HG03280 (cell line): ENCODE results near the gene PTPRG.

ENCODE experiments used
- ATAC-seq: cut with Tn5 transposase; IDR thresholded peaks from one replicate; pipeline ENCODE4 v1.9.1; 2021; ENCODE audit warnings: mild to moderate bottlenecking, moderate library complexity; ENCODE audit not compliant: unreplicated experiment

Gene PTPRG

DNA sequence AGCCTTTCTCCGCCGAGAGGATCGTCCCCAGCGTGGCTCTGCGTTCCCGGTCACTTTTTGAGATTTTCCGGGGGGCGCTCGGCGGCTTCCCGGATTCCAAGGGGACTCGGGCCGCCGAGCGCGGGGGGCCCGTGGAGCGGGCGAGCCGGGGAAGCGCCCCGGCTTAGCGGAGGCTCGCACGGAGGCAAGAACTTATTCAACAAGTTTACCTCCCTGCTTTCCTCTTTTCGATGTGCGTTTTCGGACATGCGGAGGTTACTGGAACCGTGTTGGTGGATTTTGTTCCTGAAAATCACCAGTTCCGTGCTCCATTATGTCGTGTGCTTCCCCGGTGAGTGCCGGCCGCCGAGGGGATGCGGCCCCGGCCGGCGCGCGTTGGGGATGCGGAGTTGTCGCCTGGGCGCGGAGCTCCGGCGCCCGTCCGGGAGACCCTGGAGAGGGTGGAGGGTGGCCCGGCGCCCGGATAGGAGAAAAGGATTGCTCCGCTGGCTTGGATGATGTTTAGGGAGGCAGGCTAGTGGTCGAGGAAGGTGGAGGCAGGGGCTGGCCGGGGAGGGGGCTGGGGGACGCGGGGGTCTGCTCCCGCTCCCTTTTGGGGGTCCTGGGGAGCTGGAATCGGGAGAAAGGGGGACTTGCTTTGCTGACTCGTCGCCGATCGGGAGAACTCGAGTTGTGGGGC, 810 bp downstream of the PTPRG start:
- no peak for ATAC-seq

DNA sequence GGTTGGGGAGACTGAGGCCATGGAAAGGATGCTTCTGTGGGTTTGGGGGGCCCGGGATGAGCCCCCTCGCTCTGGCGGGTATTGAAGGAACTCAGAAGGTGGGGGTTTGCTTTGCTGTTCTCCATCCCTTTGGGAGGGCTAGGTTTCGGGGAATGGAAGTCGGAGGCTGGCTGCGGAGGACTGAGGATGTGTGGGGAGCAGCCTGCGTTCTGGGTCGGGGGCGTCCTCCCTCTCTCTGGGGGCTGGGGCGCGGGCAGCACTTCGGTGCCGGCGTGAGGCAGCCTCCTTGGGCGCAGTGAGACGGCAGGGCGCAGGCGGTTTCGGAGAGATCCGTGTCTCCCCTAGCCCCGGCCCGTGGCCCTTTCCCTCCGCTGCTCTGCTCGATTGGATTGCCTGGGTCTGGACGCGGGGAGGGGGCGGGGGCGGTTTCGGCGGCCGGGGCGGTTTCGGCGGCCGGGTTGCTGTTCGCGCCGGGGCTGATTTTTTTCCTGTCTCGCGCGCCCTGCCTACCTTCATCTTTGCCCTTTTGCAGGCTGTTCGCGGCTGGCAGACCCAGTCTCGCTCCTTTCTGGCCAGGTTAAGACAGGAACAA, 1.4 kb downstream of the PTPRG start:
- no peak for ATAC-seq

DNA sequence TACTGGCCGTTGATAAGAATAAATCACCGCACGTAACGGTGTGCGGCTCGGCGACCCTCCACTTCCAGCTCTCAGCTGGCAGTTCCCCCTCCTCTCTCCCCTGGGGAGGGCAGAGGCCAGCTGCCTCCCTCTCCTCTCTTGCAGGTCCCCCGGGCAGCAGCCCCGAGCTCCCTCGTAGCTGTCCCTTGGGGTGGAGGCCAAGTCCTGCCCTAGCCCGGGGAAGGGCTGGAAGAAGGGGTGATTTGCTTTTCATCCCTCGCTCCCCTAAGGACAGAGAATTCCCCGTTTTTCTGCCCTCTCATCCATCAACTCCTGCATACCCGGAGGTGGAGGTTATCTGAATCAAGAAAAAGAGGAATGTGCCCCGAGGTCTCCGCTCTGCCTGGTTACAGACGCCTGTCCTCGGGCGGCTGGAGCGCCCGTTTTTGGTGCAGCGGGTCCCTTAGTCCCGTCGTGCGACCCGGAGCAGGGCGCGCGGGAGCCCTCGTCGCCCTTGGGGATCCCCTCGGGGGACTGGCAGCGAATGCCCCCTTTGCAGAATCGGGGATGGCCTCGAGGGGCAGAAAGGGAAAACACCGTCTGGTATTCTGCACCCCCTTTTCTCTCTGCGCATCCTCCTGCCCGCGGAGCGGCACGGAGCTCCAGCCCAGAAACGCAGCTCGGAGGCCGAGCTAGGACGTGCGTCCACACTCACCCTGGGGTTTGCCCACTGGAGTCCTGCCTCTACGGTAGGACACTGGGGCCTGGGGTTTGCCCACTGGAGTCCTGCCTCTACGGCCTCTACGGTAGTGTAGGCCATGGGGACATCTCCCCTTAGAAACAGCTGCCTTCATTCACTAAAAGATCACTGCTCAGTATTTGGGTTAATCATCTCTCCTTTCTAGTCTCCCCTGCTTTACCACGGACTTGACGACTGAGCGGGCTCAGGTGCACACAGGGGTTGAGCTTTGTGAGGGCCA, 2.2 kb downstream of the PTPRG start:
- ATAC-seq, result no peak

DNA sequence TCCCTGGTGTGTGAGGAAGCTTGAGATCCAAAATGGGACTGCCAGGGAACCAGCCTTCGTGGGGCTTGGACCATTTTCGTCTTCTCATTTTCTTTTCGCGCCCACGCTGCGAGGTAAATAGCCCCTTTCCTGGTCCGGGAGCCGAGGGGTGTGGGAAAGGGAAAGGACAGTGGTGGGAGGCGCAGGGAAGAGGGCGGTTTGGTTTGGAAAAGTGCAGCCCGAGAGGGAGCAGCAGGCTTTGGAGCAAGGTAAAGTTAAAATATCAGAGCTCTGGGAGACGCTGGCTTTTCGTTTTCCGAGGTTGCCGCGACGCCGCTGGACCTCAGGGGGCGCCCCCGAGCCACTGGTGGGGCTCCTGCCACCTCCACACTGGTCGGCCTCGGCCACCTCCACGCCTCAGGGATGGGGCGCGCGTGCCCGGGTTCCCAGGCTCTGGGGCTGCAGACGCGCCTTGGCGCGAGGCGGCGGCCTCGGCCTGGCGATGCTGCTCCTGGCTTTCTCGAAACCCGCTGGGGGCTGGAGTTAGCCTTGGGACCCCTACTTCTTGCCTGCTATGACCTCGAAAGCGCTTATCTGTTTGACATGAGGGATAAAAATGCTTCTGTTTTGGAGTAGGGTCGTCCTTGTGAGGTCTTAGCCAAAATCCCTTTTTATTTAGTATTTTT, 3.2 kb downstream of the PTPRG start:
- ATAC-seq, result no peak

DNA sequence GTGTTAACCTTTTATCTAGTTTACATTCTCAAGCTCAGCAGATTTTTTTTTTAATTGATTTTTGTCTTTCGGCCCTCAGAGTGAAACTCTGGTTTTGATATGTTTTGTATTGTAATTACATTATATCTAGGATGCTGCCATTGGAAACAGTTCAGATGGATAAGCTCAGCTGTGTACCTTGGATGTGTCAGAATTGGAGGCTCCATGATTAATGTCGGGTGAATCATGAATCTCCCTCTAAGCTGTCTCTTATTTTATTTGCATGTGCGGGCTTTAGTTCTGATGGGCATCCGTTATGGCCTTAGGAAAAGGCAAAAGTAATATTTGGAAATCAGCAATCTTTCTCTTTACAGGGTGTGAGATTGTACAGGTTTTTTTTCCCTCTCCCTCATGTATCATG, 4.2 kb downstream of the PTPRG start:
- ATAC-seq, result no peak

DNA sequence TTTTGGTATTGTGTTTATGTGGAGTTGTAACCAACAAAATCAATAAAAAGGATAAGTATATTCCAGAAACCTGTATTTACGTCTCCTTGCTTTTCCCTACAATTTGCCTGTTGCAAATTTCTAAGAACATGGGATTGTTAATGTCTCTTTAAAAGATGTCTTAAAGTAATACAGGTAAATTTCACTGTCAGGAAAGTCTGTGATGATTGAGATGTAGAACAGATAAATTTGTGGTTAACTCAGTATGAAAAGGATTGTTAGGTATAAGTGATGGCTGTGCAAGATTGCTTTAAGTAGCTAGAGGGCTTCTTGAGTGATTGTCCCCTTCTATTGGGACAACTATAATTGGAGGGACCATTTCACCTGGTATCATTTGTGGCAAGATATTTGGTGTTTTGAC, 6.8 kb downstream of the PTPRG start:
- no peak for ATAC-seq

DNA sequence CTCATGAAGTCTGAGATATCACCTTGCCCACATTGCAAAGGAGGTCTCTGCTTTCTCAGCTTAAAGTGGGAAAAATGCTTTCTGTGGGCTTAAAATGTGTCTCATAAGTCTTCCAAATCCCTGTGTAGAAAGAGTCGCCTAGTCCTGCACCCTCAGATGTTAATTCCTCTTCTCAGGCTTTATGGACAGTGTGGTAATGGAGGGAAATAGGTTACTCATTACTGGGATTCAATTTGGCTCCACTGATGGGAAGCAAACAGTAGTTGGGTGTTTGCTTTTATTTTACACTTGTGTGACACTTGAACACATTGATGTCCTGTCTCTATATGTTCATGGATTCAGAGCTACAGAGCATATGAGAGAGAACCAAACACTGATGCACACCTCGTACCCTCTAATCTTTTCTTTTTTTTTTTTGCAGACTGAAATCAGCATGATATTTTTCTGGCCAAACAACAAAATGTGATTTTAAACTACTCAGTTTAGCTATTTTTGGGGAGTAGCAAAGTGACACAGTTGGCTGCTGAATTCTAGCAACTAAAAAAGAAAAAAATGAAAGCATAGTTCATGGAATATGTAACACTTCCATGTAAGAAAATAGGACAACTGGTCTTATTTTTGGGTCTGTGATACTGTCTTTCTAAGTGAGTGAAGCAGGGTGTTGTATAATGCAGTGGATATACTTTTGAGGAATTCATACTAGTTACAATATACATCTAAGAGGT, 8.6 kb downstream of the PTPRG start:
- no peak for ATAC-seq

DNA sequence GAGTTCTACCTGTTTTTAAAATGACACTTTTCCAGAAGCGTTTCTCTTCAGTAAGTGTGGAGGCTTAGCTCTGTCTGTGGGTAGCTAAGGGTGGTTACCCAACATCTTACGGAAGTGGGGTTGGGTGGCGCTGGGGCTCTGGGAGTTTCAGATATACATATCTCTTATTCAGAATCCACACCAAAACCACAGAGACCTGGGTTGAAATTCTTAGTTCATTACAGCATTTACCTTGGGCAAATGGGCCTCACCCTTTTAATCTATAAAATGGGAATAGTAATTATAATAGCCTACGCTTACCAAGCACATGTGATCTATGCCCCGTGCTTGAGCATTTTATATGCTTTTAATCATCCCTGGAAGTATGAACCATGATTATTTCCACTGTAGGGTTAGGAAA, 9.4 kb downstream of the PTPRG start:
- ATAC-seq, result no peak

DNA sequence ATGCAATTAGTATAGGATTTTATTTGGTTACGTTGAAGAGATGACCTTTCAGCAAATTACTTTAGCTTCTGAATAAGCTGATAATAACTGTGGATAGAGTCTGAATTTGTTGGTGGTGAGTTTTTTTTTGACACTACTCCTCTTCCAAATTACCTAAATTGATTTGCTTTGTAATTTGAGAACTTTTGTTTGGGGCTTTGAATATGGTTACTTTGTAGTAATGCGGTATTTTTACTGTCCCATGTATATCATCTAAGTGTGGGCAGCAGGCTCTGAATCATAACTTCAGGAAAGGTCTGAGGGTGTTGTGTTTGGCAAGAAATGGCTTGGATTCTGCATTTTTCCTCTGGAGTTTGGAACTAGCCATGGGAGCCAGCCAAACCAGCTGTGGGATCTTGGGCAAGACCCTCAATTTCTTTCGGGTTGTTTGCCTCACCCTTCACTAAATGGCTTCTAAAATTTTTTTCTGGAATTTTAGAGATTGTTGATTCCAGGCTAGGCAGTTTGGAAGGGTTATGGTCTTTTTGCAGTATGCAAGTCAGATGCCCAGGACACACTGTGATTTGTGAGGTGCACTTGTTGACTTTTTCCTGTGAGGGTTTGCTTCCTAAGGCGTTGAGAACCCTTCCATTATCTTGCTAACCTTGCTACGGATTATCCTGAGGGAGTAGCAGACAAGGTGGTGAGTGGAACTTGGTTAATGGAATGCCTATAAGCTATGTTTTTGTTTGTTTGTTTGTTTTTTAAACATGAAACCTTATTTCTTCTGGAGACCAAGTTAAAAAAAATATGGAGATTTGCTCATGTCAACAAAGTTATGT, 10.4 kb downstream of the PTPRG start:
- no peak for ATAC-seq

DNA sequence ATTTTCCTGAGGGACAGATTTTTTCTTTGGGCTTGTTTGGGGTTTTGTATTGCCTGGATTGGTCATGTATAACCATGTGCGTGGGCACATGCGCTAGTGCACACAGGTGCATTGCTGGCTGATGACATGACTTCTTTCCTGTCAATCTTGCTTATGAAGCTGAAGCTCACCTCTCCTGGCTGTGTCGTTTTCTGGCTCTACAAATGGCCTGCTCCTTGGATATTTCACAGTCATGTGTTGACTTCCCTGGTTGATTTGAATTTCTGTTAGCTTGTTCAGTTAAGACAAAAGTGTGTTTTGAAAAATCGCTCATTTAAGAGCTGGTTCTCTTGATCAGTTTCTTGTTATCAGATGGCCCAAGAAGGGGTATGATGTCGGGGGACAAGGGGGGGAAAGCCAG, 11.5 kb downstream of the PTPRG start:
- ATAC-seq, result no peak

DNA sequence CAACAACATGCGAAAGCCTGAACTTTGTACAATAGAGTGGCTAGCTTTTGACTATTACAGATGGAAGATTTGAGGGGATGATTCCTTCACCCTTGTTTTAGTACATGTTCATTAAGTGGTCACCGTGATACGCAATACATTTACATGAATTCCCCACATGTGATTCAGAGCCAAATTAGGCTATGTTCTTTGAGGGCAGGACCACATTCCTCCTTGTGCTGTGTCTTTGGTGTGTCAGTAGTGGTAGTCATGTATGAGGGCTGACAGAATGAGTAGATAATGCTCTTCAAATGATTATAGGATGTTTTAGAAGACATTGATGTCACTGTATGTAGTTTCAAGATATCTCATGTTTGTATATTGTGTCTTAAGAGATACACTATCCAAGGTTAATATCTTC, 12.1 kb downstream of the PTPRG start:
- ATAC-seq, result no peak

DNA sequence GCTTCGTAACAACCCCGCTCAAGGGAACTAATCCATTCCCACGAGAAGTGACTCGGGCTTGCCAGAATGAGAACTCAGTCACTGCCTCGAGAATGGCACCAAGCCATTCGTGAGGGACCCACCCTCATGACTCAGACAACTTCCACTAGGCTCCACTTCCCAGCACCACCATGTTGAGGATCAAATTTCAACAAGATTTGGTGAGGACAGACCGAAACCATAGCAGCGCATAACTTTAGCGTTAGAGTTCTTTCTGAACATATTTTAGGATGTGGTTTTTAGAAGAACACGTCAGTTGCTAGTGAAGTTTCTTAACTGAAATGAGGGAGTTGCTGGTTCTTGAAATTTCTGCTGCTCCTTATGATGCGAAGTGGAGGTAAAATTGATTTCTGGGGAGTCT, 13.5 kb downstream of the PTPRG start:
- ATAC-seq, result no peak

DNA sequence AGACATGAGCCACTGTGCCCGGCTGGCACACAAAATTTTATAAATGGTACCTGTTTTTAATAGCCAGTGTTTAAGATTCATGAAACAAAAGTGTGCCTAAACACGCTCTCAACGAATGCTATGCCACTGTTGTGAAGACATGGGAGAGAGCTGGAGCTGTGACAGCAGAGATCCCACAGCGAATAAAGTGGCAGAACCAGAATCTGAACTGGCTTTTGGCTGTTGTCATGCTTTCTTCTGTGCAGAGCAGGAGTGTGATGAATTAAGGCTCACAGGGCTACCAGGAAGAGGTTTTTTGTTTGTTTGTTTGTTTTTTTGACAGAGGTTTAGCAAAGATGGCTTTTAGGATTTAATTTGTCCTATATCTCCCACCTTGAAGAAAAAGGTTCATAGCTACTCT, 14.5 kb downstream of the PTPRG start:
- ATAC-seq, result no peak

DNA sequence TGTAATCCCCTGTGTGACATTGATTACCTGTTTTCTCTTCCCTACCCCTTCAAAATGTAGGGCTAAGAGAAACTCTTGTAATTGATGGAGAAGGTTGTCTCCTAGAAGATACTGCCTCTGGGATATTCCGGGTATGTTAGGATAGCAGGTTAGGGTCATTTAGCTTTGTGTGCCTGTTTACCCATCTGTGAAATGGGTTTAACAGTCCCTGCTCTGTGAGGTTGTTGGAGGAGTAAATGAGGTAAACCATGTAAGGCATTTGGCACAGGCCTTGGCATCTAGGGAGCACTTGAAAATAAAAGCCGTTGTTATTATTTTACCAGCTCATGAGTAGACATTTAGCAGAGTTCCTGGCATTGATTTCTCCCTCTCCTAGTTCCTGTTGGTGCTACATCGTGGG, 16.4 kb downstream of the PTPRG start:
- ATAC-seq, result no peak

DNA sequence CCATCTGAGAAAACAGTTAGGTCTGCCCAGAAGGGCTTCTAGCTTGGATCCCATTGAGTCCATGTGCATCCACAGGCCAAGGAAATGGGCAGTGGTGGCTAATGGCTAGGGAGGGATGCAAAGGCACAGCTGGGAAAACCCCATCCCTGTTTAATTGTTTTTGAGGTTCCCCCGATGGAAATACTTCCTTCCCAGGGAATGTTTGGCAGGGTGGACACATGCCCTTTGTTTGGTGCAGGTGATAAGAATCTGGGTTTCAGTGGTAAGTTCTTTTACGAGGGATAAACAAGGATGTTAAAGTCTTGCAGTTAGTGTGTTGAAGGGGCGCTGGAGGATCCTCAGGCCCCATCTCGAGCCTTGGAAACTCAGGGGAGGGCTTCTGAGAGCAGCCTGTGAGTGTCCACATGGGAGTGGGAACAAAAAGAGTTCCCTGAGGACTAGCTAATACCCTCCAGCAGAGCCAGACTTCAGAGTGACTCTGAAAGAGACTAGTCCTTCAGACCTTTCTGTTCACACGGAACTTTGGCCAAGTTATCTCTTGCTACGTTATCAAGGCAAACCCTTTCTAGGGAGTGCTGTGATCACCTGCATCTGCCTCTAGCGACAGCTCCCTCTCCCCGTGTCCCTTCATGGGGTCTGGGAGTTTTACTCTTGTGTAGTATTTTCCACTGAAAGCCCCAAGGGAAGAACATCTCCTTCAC, 17.4 kb downstream of the PTPRG start:
- no peak for ATAC-seq

DNA sequence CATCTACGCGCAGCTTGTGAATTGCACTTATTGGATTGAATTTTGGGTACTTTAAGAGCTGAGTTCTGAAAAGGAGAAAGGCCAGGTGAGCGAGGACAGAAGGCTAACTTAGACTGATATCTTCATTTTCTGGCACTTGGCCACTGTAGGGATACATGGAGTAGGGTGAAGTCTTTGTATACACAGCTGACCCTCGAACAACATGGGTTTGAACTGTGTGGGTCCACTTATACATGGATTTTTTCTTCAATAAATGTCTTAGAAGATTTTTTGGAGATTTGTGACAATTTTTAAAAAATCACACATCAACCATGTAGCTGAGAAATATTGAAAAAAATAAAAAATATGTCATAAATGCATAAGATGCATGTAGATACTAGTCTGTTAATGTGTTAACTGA, 18.3 kb downstream of the PTPRG start:
- no peak for ATAC-seq

DNA sequence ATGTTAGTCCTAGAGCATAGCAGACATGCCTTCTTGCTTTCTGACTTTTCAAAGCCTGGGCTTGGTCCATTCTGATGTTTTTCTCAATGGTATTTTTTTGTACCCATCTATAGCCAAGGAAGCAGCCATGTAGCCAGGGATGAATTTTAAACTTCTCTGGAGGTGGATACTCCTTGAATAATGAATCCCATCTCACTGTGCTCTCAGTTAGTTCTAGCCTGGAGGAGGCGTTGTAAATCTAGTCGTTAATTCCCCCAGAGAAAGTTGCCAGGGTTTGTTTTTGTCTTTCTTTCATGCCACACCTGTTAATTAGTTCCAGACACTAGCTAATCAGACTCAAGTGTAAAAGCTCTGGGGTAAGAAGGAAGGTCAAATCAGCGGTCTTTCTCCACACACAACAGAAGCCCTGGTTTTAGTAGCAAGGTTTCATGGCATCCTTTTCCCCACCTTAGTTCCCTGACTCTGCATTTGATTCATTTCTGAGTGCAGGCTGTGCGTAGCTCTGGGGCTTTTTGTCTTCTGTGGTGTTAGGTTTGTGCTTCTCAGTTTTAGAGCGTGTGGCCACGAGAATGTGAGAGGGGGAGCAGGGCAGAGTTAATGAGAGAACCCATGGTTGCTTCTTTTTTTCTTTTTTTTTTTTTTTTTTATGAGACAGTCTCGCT, 19.7 kb downstream of the PTPRG start:
- no peak for ATAC-seq

DNA sequence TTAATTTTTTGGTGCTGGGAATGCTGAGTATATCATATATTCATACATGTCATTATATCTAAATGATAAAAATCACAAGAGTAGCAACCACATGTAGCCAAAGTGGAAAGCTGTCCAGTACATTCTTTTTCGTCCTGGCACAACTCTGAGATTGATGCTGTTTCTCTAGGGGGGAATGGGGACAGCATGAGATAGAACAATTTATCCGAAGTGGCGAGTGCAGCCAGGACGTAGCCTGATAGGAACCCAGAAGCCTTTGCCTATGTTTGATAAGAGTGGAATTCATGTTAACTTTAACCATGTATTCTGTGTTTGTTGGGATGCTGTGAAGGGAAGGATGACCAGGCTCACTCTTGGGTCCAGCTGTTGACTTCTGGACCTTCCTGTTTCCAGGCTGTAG, 20.9 kb downstream of the PTPRG start:
- ATAC-seq, result no peak

DNA sequence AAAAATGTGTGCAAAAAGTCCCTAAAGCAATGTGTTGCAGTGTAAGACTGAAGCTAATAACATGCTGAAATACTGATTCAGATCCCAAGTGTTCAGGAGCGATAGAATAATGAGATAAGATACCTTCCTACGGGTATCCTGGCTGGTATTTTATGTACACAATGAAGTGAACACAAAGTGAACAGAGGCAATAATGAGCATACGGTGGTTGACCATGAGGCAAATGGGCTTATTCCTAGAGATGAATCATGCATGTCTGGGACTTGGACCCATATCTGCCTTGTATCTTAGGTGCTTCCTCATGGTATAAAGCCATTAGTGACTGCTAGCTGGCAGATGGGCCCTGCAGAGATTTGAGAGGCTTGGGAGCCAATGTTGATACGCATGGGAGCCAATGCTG, 21.5 kb downstream of the PTPRG start:
- ATAC-seq, result no peak
